HepG2 (cell line): Measurements from ENCODE around the gene G6PC3. TPM values are rescaled to one million over a fixed set of nuclear protein-coding genes. Genes with fewer than 3 reads are reported as not detected.

Source experiments
- ATAC-seq: fragments of 200-7000 bp; cut with Tn5 transposase; 3 replicates; pipeline ENCODE4 v1.9.1; 2020; ENCODE audit warnings: mild to moderate bottlenecking, moderate library complexity
- BruUV-seq: library from RNA; stranded (reverse); fragments of 400-500 nt; replicated peaks from 2 replicates; lab custom pipeline; 2021; lab: Mats Ljungman, UMichigan
- CTCF ChIA-PET: fragments of 300-600 bp; formaldehyde crosslinking; extraction: SDS; loops from one replicate; lab custom pipeline; 2021; ENCODE audit warnings: low total read pairs, inconsistent platforms, low intra/inter-chr PET ratio; lab: Yijun Ruan, JAX
- POLR2A ChIA-PET: fragments of 350-600 bp; sonication (Branson Sonifier 250); formaldehyde crosslinking; loops from one replicate; lab custom pipeline; 2020; ENCODE audit warnings: antibody characterized with exemption, inconsistent platforms; lab: Yijun Ruan, JAX
- DNase-seq: peaks from one replicate; pipeline ENCODE4 v3.0.0-alpha.2; 2015; ENCODE audit warnings: low spot score
- FAIRE-seq: peaks from 3 replicates; lab custom pipeline; 2011; peaks lifted over from hg19 to GRCh38; lab: Jason Lieb, UNC
- H2AFZ ChIP-seq: one replicate; pipeline ENCODE4 v1.6.1; 2011; ENCODE audit warnings: low read length, inconsistent platforms
- H3K27ac ChIP-seq: fragments of 300-600 bp; 3 replicates; pipeline ENCODE4 v1.8.0; 2011; ENCODE audit warnings: mixed run types, mild to moderate bottlenecking, mixed read lengths, low read length, inconsistent platforms; ENCODE audit not compliant: insufficient read depth; ENCODE audit errors: extremely low read length
- H3K27me3 ChIP-seq, 2 experiments: fragments of 200-600 bp in 1 of 2; 2 replicates in 1 of 2; 3 replicates in 1 of 2; pipeline versions ENCODE4 v1.6.0 to v1.8.0; 2011; ENCODE audit warnings: low read length in 2 of 2, mild to moderate bottlenecking in 2 of 2, moderate library complexity in 2 of 2, inconsistent platforms in 1 of 2; ENCODE audit not compliant: insufficient read depth in 2 of 2, control insufficient read depth in 1 of 2
- H3K36me3 ChIP-seq, 2 experiments: fragments of 200-600 bp in 1 of 2; replicated peaks in 1 of 2; 2 replicates in 1 of 2; 3 replicates in 1 of 2; pipeline versions ENCODE4 v1.5.1 to v1.8.0; 2011; ENCODE audit warnings: low read length in 2 of 2, inconsistent platforms in 1 of 2; ENCODE audit not compliant: insufficient read depth in 2 of 2, control insufficient read depth in 1 of 2
- H3K4me1 ChIP-seq: 2 replicates; pipeline ENCODE4 v1.5.1; 2012; ENCODE audit warnings: low read length, inconsistent platforms; ENCODE audit not compliant: insufficient read depth
- H3K4me2 ChIP-seq: 2 replicates; pipeline ENCODE4 v1.6.0; 2011; ENCODE audit warnings: low read depth, low read length, inconsistent platforms
- H3K4me3 ChIP-seq, 3 experiments: fragments of 200-600 bp in 1 of 3; sonication (generic), shearing (Covaris generic) in 1 of 3; replicated peaks in 1 of 3; 2 replicates each; pipeline ENCODE4 v1.5.1; 2011 to 2016; ENCODE audit warnings: low read length in 3 of 3, inconsistent platforms in 2 of 3, low read depth in 2 of 3, mild to moderate bottlenecking in 2 of 3, control low read depth in 1 of 3, mixed read lengths in 1 of 3; ENCODE audit not compliant: insufficient read depth in 1 of 3
- H3K79me2 ChIP-seq: one replicate; pipeline ENCODE4 v1.6.1; 2011; ENCODE audit warnings: low read length, inconsistent platforms; ENCODE audit not compliant: insufficient read depth
- H3K9ac ChIP-seq: 2 replicates; pipeline ENCODE4 v1.6.0; 2011; ENCODE audit warnings: mild to moderate bottlenecking, low read depth, low read length, inconsistent platforms; ENCODE audit not compliant: insufficient read depth
- H3K9me3 ChIP-seq: 2 replicates; pipeline ENCODE4 v1.5.1; 2012; ENCODE audit warnings: mild to moderate bottlenecking, low read length
- H4K20me1 ChIP-seq: 2 replicates; pipeline ENCODE4 v1.6.0; 2011; ENCODE audit warnings: inconsistent platforms, mild to moderate bottlenecking, low read length, moderate library complexity; ENCODE audit not compliant: insufficient read depth
- ADNP ChIP-seq: sonication (generic); formaldehyde crosslinking; IDR thresholded peaks from 2 replicates; pipeline ENCODE4 v1.4.0; 2020; ENCODE audit warnings: missing genetic modification reagents
- BHLHE40 ChIP-seq: IDR thresholded peaks from 2 replicates; pipeline ENCODE4 v1.6.1; 2011; ENCODE audit warnings: low read length, improper control_type of control experiment
- DZIP1 ChIP-seq: sonication (generic); formaldehyde crosslinking; IDR thresholded peaks from 2 replicates; pipeline ENCODE4 v1.5.0; 2020; ENCODE audit warnings: mild to moderate bottlenecking, missing genetic modification reagents
- FOSL1 ChIP-seq: sonication (generic); formaldehyde crosslinking; IDR thresholded peaks from 2 replicates; pipeline ENCODE4 v1.9.0; 2021; ENCODE audit warnings: missing genetic modification reagents, borderline replicate concordance
- IKZF1 ChIP-seq: fragments of 450-650 bp; IDR thresholded peaks from 2 replicates; pipeline ENCODE4 v1.7.1; 2016
- MEIS2 ChIP-seq: sonication (generic); formaldehyde crosslinking; IDR thresholded peaks from 2 replicates; pipeline ENCODE4 v1.9.0; 2021; ENCODE audit warnings: mild to moderate bottlenecking, missing genetic modification reagents
- PHF5A ChIP-seq: IDR thresholded peaks from one replicate; pipeline ENCODE4 v1.6.1; 2018; ENCODE audit warnings: low read depth, missing genetic modification reagents; ENCODE audit not compliant: unreplicated experiment
- SKIL ChIP-seq: sonication (generic); formaldehyde crosslinking; IDR thresholded peaks from 2 replicates; pipeline ENCODE4 v1.8.0; 2022; ENCODE audit warnings: missing genetic modification reagents, mild to moderate bottlenecking, moderate library complexity, borderline replicate concordance
- SMC3 ChIP-seq: IDR thresholded peaks from 2 replicates; pipeline ENCODE4 v1.6.1; 2011; ENCODE audit warnings: low read length, improper control_type of control experiment
- ZIK1 ChIP-seq: sonication (generic); formaldehyde crosslinking; IDR thresholded peaks from 2 replicates; pipeline ENCODE4 v1.5.0; 2020; ENCODE audit warnings: mild to moderate bottlenecking, low read depth, missing genetic modification reagents, borderline replicate concordance
- ZNF256 ChIP-seq: sonication (generic); formaldehyde crosslinking; conservative IDR thresholded peaks from 2 replicates; pipeline ENCODE4 v1.4.0; 2020; ENCODE audit warnings: missing genetic modification reagents
- ZNF747 ChIP-seq: sonication (generic); formaldehyde crosslinking; IDR thresholded peaks from 2 replicates; pipeline ENCODE4 v1.8.1; 2023; ENCODE audit warnings: missing genetic modification reagents, mild to moderate bottlenecking, borderline replicate concordance
- WGBS: methylation state at CpG from one replicate; pipeline ENCODE4 v1.1.6; 2017; ENCODE audit warnings: low lambda C conversion rate; 5-methylcytosine and 5-hydroxymethylcytosine counted together
- in situ Hi-C: cut with HindIII; loops from 2 replicates; pipeline ENCODE4 v1.10.0; 2017; ENCODE audit warnings: low pct_unique_long_range_greater_than_20kb; ENCODE audit not compliant: extremely low pct_ligation_motif_present
- intact Hi-C: fragments of 100-400 bp; cut with micrococcal nuclease; formaldehyde crosslinking; loops from one replicate; pipeline ENCODE4 v1.10.0; 2022; ENCODE audit not compliant: unreplicated experiment
- polyA plus RNA-seq, 8 experiments: library from polyadenylated mRNA; depleted of rRNA in 3 of 8; stranded (reverse) in 7 of 8; unstranded in 1 of 8; fragments of >200 nt; fragmentation: Illumina TruSeq in 4 of 8; extraction: Trizol in 4 of 8; gene quantifications; 2 replicates each; pipeline versions ENCODE4 v1.2.1 to v1.2.3, GENCODE V29; 2011 to 2016; ENCODE audit warnings: low read depth in 4 of 8, missing spikeins in 1 of 8, mixed read lengths in 1 of 8; ENCODE audit not compliant: insufficient read depth in 1 of 8
- total RNA-seq, 5 experiments: library from RNA; depleted of rRNA; stranded (reverse); fragments of >200 nt; fragmentation: Illumina TruSeq; extraction: Trizol; gene quantifications; 2 replicates each; pipeline ENCODE4 v1.2.3, GENCODE V29; 2016; ENCODE audit warnings: low read depth in 1 of 5
- TF ChIP-seq, protein P1 (sequence below): sonication (generic); formaldehyde crosslinking; IDR thresholded peaks from 2 replicates; pipeline ENCODE4 v1.8.0; 2023; ENCODE audit warnings: mild to moderate bottlenecking, missing genetic modification reagents
- TF ChIP-seq, protein P2 (sequence below): sonication (generic); formaldehyde crosslinking; IDR thresholded peaks from 2 replicates; pipeline ENCODE4 v1.4.0; 2020; ENCODE audit warnings: missing genetic modification reagents, borderline replicate concordance

The G6PC3 gene
- total and polyA plus RNA-seq, 2 of the 13 experiments (the other 11 are each of a cell fraction or from before 2014, with no cell fraction given) = 38.5 to 75.8 TPM

DNA sequence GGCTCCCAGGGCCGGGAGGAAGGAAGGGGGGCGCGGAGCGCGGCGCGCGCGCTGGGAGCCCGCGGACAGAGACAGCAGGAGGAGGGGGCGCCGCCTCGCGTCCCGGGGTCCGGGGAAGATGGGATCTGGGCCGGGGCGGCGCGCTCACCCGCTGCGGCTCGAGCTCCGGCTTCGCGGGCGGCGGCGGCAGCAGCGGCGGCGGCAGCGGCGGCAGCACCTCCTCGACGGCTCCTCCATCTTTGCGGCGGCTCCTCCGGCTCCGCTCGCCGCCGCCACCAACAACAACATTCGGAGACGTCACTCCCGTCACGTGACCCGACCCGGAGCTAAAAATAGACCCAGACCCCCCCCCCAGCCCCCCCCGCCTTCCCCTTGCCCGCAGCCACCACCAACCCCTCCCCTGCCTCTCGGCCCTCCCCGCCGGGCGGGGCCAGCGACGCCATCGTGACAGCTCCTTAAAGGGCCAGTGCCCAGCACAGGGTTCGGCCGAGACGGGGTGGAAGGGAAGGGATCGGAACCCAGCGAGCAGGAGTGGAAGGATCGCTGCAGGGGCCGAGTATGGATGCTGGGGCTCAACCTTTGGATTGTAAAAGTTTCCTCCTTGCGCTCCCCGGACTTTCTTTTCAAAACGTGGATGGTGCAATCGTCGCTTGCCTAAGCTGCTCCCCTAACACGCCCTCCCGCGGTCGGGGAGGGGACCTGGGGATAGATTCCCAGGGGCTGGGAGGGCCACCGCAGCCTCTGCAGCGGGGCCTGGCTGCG is 53.0 kb downstream of the G6PC3 start, which contains the start of gene HDAC5:
TSS of gene HDAC5 (minus strand) at position 286 of the 762 bp plus-strand sequence. CDS start 6,126 bp downstream, outside the sequence.
- CTCF ChIA-PET = interaction anchor here (1.1 to 2.5 kb wide), 5 partner anchors 8 to 39 kb away, joined by 3 to 21 read pairs (median 4); partner anchors contain the start of gene HROB
- peak within 1 kb of the TSS; percentile 81 for H3K27ac ChIP-seq
- peak within 1 kb of the TSS; percentile 80 to 97 (median 84) for H3K4me3 ChIP-seq
- peaks cover 29% of the 10 kb centered on the region; the same call in 1 of the 2 replicates for H4K20me1 ChIP-seq
- H2AFZ ChIP-seq = peak within 1 kb of the TSS; percentile 45
- peaks cover 2 to 11% of the 10 kb centered on the region in 2 experiments; a peak in 2 of 5 replicates for H3K27me3 ChIP-seq
- intact Hi-C loops (loop anchor here (1.0 to 5.0 kb wide), 3 partner anchors 13 to 44 kb away; partner anchors contain the start of gene HROB), in situ Hi-C loops (loop anchor here (5.0 kb wide), 1 partner anchor 41 kb away; no protein-coding TSS in a partner anchor)
- WGBS = 1% methylated on average over 56 of the region's 78 CpGs
- peak within 1 kb of the TSS; percentile 90 for H3K9ac ChIP-seq
- BruUV-seq = no TSS peak
- ATAC-seq (peak; percentile 81), DNase-seq (peak; percentile 86), FAIRE-seq (peak; percentile 64)
- H3K4me1 ChIP-seq = peaks cover 52% of the 10 kb centered on the region
- H3K4me2 ChIP-seq = peak within 1 kb of the TSS; percentile 88
- no peaks in the 10 kb centered on the region for H3K9me3 ChIP-seq
- POLR2A ChIA-PET = interaction anchor here (0.5 to 4.1 kb wide), 23 partner anchors 8 to 222 kb away, joined by 3 to 83 read pairs (median 8); partner anchors contain the start of genes ATXN7L3, G6PC3, TMEM101 and TMUB2
- H3K36me3 ChIP-seq = no peaks in the 10 kb centered on the region
- peaks cover 3% of the 10 kb centered on the region for H3K79me2 ChIP-seq
- TF ChIP-seq IKZF1 (no peak), BHLHE40 (peak; percentile 86), DZIP1 (CRISPR knock-in tag) (0 out of 2 replicates have a peak, but pooled peaks have one; percentile 46), ZNF256 (CRISPR knock-in tag) (peak; percentile 64; the same call in 1 of the 2 replicates), PHF5A (CRISPR knock-in tag) (no peak), SMC3 (peak; percentile 81), SKIL (CRISPR knock-in tag) (peak; percentile 73), ZIK1 (peak; percentile 83), ZNF747 (CRISPR knock-in tag) (no peak), ADNP (peak; percentile 91; the same call in 1 of the 2 replicates), MEIS2 (CRISPR knock-in tag) (peak; percentile 61; the same call in 1 of the 2 replicates), FOSL1 (peak; percentile 14; the same call in 1 of the 2 replicates)
- TF ChIP-seq, protein P1, sequence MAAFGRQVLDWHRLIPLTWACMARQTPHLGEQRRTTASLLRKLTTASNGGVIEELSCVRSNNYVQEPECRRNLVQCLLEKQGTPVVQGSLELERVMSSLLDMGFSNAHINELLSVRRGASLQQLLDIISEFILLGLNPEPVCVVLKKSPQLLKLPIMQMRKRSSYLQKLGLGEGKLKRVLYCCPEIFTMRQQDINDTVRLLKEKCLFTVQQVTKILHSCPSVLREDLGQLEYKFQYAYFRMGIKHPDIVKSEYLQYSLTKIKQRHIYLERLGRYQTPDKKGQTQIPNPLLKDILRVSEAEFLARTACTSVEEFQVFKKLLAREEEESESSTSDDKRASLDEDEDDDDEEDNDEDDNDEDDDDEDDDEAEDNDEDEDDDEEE (CRISPR knock-in tag) = peak; percentile 92; the same call in 1 of the 2 replicates
- TF ChIP-seq, protein P2, sequence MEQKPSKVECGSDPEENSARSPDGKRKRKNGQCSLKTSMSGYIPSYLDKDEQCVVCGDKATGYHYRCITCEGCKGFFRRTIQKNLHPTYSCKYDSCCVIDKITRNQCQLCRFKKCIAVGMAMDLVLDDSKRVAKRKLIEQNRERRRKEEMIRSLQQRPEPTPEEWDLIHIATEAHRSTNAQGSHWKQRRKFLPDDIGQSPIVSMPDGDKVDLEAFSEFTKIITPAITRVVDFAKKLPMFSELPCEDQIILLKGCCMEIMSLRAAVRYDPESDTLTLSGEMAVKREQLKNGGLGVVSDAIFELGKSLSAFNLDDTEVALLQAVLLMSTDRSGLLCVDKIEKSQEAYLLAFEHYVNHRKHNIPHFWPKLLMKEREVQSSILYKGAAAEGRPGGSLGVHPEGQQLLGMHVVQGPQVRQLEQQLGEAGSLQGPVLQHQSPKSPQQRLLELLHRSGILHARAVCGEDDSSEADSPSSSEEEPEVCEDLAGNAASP (CRISPR knock-in tag) = peak; percentile 40; the same call in 1 of the 2 replicates
